ENCODE results near the gene PAM.
"Not testable (repeated sequence)": the region's sequence is repeated elsewhere in the genome, so short reads cannot be mapped to it uniquely, and the experiment has no call there.

PAM gene

GRCh38 chr5:102751903-102752376 is 3.2 kb upstream of the PAM start:
- H3K4me1 ChIP-seq (ENCODE audit: control insufficient read depth, insufficient read depth, low read length, poor library complexity, severe bottlenecking); H3K27ac ChIP-seq (ENCODE audit: low read depth, low read length, severe bottlenecking); H3K36me3 ChIP-seq (ENCODE audit: control insufficient read depth, insufficient read depth, low read length); H3K4me3 ChIP-seq (ENCODE audit: extremely low read depth, insufficient read depth, low read length, poor library complexity, severe bottlenecking); H3K9me3 ChIP-seq (ENCODE audit: control insufficient read depth, low read length): not testable (repeated sequence)
- WGBS, 2 experiments (ENCODE audit: insufficient coverage in 2 of 2), result 87 to 91% methylated on average over 18 of the region's 32 CpGs

GRCh38 chr5:102753889-102754766 is 977 bp upstream of the PAM start:
- Histone ChIP-seq H3K36me3 (ENCODE audit: control insufficient read depth, insufficient read depth, low read length) (no peaks in the 10 kb centered on the region), H3K27ac (ENCODE audit: low read depth, low read length, severe bottlenecking) (no peak overlapping the region), H3K4me3 (ENCODE audit: extremely low read depth, insufficient read depth, low read length, poor library complexity, severe bottlenecking) (peak overlapping the region; percentile 81), H3K9me3 (ENCODE audit: control insufficient read depth, low read length) (no peaks in the 10 kb centered on the region), H3K4me1 (ENCODE audit: control insufficient read depth, insufficient read depth, low read length, poor library complexity, severe bottlenecking) (peaks cover 5% of the 10 kb centered on the region)
- WGBS, 2 experiments (ENCODE audit: insufficient coverage in 2 of 2), result 18 to 40% methylated on average over 10 to 17 of the region's 32 CpGs

GRCh38 chr5:102755686-102756371 is 724 bp downstream of the PAM start:
- peak overlapping the region; percentile 66 for H3K27ac ChIP-seq (ENCODE audit: low read depth, low read length, severe bottlenecking)

GRCh38 chr5:102758576-102758975 is 3.5 kb downstream of the PAM start:
- Histone ChIP-seq H3K27ac (ENCODE audit: low read depth, low read length, severe bottlenecking) (no peak overlapping the region), H3K4me1 (ENCODE audit: control insufficient read depth, insufficient read depth, low read length, poor library complexity, severe bottlenecking) (peaks cover 19% of the 10 kb centered on the region), H3K4me3 (ENCODE audit: extremely low read depth, insufficient read depth, low read length, poor library complexity, severe bottlenecking) (no peak overlapping the region), H3K36me3 (ENCODE audit: control insufficient read depth, insufficient read depth, low read length) (no peaks in the 10 kb centered on the region), H3K9me3 (ENCODE audit: control insufficient read depth, low read length) (no peaks in the 10 kb centered on the region)

More at GRCh38 chr5:102755686-102756371, 724 bp downstream of the PAM start:
- Histone ChIP-seq H3K9me3 (ENCODE audit: control insufficient read depth, low read length) (no peaks in the 10 kb centered on the region), H3K4me3 (ENCODE audit: extremely low read depth, insufficient read depth, low read length, poor library complexity, severe bottlenecking) (peak overlapping the region; percentile 81), H3K4me1 (ENCODE audit: control insufficient read depth, insufficient read depth, low read length, poor library complexity, severe bottlenecking) (peaks cover 5% of the 10 kb centered on the region), H3K36me3 (ENCODE audit: control insufficient read depth, insufficient read depth, low read length) (no peaks in the 10 kb centered on the region)
- 0 to 3% methylated on average over 8 to 26 of the region's 29 CpGs for WGBS, 2 experiments (ENCODE audit: insufficient coverage in 2 of 2)

GRCh38 chr5:102759289-102759688 is 4.2 kb downstream of the PAM start:
- peaks cover 19% of the 10 kb centered on the region for H3K4me1 ChIP-seq (ENCODE audit: control insufficient read depth, insufficient read depth, low read length, poor library complexity, severe bottlenecking)
- WGBS, 2 experiments (ENCODE audit: insufficient coverage in 2 of 2), result 100% methylated on average over 1 of the region's 1 CpG; no CpG with 5 or more reads in 1 of the 2 experiments
- H3K36me3 ChIP-seq (ENCODE audit: control insufficient read depth, insufficient read depth, low read length), result no peaks in the 10 kb centered on the region
- no peak overlapping the region for H3K27ac ChIP-seq (ENCODE audit: low read depth, low read length, severe bottlenecking)
- no peak overlapping the region for H3K4me3 ChIP-seq (ENCODE audit: extremely low read depth, insufficient read depth, low read length, poor library complexity, severe bottlenecking)
- H3K9me3 ChIP-seq (ENCODE audit: control insufficient read depth, low read length), result no peaks in the 10 kb centered on the region

GRCh38 chr5:102759700-102760099 is 4.6 kb downstream of the PAM start:
- H3K36me3 ChIP-seq (ENCODE audit: control insufficient read depth, insufficient read depth, low read length), result no peaks in the 10 kb centered on the region
- H3K4me3 ChIP-seq (ENCODE audit: extremely low read depth, insufficient read depth, low read length, poor library complexity, severe bottlenecking), result no peak overlapping the region
- H3K27ac ChIP-seq (ENCODE audit: low read depth, low read length, severe bottlenecking), result no peak overlapping the region
- no peaks in the 10 kb centered on the region for H3K9me3 ChIP-seq (ENCODE audit: control insufficient read depth, low read length)
- WGBS, 2 experiments (ENCODE audit: insufficient coverage in 2 of 2), result 88 to 100% methylated on average over 1 to 2 of the region's 2 CpGs
- peaks cover 19% of the 10 kb centered on the region for H3K4me1 ChIP-seq (ENCODE audit: control insufficient read depth, insufficient read depth, low read length, poor library complexity, severe bottlenecking)

GRCh38 chr5:102760815-102761214 is 5.7 kb downstream of the PAM start:
- peaks cover 19% of the 10 kb centered on the region for H3K4me1 ChIP-seq (ENCODE audit: control insufficient read depth, insufficient read depth, low read length, poor library complexity, severe bottlenecking)
- H3K36me3 ChIP-seq (ENCODE audit: control insufficient read depth, insufficient read depth, low read length), result no peaks in the 10 kb centered on the region
- no peaks in the 10 kb centered on the region for H3K9me3 ChIP-seq (ENCODE audit: control insufficient read depth, low read length)
- no peak overlapping the region for H3K4me3 ChIP-seq (ENCODE audit: extremely low read depth, insufficient read depth, low read length, poor library complexity, severe bottlenecking)
- 57 to 86% methylated on average over 1 of the region's 2 CpGs for WGBS, 2 experiments (ENCODE audit: insufficient coverage in 2 of 2)
- no peak overlapping the region for H3K27ac ChIP-seq (ENCODE audit: low read depth, low read length, severe bottlenecking)

GRCh38 chr5:102762095-102762534 is 7.0 kb downstream of the PAM start:
- H3K36me3 ChIP-seq (ENCODE audit: control insufficient read depth, insufficient read depth, low read length), result no peaks in the 10 kb centered on the region
- no peak overlapping the region for H3K4me3 ChIP-seq (ENCODE audit: extremely low read depth, insufficient read depth, low read length, poor library complexity, severe bottlenecking)
- peak overlapping the region; percentile 6 for H3K27ac ChIP-seq (ENCODE audit: low read depth, low read length, severe bottlenecking)
- H3K4me1 ChIP-seq (ENCODE audit: control insufficient read depth, insufficient read depth, low read length, poor library complexity, severe bottlenecking), result peaks cover 14% of the 10 kb centered on the region
- H3K9me3 ChIP-seq (ENCODE audit: control insufficient read depth, low read length), result no peaks in the 10 kb centered on the region

GRCh38 chr5:102762562-102763227 is 7.6 kb downstream of the PAM start:
- WGBS, 2 experiments (ENCODE audit: insufficient coverage in 2 of 2), result 63 to 100% methylated on average over 1 to 3 of the region's 4 CpGs
- Histone ChIP-seq H3K4me1 (ENCODE audit: control insufficient read depth, insufficient read depth, low read length, poor library complexity, severe bottlenecking) (peaks cover 14% of the 10 kb centered on the region), H3K36me3 (ENCODE audit: control insufficient read depth, insufficient read depth, low read length) (no peaks in the 10 kb centered on the region), H3K9me3 (ENCODE audit: control insufficient read depth, low read length) (no peaks in the 10 kb centered on the region), H3K27ac (ENCODE audit: low read depth, low read length, severe bottlenecking) (peak overlapping the region; percentile 6), H3K4me3 (ENCODE audit: extremely low read depth, insufficient read depth, low read length, poor library complexity, severe bottlenecking) (no peak overlapping the region)

GRCh38 chr5:102763734-102764133 is 8.6 kb downstream of the PAM start:
- Histone ChIP-seq H3K4me3 (ENCODE audit: extremely low read depth, insufficient read depth, low read length, poor library complexity, severe bottlenecking) (no peak overlapping the region), H3K27ac (ENCODE audit: low read depth, low read length, severe bottlenecking) (no peak overlapping the region), H3K36me3 (ENCODE audit: control insufficient read depth, insufficient read depth, low read length) (no peaks in the 10 kb centered on the region), H3K4me1 (ENCODE audit: control insufficient read depth, insufficient read depth, low read length, poor library complexity, severe bottlenecking) (peaks cover 14% of the 10 kb centered on the region), H3K9me3 (ENCODE audit: control insufficient read depth, low read length) (no peaks in the 10 kb centered on the region)
- WGBS, 2 experiments (ENCODE audit: insufficient coverage in 2 of 2), result 87 to 93% methylated on average over 2 to 3 of the region's 5 CpGs
